Right ventricle myocardium inferior (tissue), 1 donor: ENCODE measurements around the gene EXOSC1. TPM values are rescaled to one million over a fixed set of nuclear protein-coding genes. Genes with fewer than 3 reads are reported as not detected.
"Not testable (repeated sequence)": the region's sequence is repeated elsewhere in the genome, so short reads cannot be mapped to it uniquely, and the experiment has no call there.

Experiments used
- ATAC-seq: fragments of 200-7000 bp; cut with Tn5 transposase; one replicate; pipeline ENCODE4 v1.9.1; 2020; ENCODE audit warnings: mild to moderate bottlenecking, moderate library complexity
- DNase-seq: peaks from one replicate; pipeline ENCODE4 v3.0.0; 2021; ENCODE audit errors: missing footprints
- intact Hi-C: fragments of 100-400 bp; cut with DNase I; formaldehyde crosslinking; loops from one replicate; pipeline ENCODE4 v1.11.0; 2022
- total RNA-seq: library from RNA; stranded (reverse); fragmentation: NEBNext Ultra II Directional; extraction: Animal tissue kit (Norgen Biotek cat#: 25700); gene quantifications from one replicate; pipeline ENCODE4 v1.2.1, GENCODE V29; 2021
- donor health status: DM: no; HTN: yes; CAD: no; lungs with severe emphysema.

Gene EXOSC1
- total RNA-seq, 1 donor from 2014 or later: 18.2 TPM

DNA sequence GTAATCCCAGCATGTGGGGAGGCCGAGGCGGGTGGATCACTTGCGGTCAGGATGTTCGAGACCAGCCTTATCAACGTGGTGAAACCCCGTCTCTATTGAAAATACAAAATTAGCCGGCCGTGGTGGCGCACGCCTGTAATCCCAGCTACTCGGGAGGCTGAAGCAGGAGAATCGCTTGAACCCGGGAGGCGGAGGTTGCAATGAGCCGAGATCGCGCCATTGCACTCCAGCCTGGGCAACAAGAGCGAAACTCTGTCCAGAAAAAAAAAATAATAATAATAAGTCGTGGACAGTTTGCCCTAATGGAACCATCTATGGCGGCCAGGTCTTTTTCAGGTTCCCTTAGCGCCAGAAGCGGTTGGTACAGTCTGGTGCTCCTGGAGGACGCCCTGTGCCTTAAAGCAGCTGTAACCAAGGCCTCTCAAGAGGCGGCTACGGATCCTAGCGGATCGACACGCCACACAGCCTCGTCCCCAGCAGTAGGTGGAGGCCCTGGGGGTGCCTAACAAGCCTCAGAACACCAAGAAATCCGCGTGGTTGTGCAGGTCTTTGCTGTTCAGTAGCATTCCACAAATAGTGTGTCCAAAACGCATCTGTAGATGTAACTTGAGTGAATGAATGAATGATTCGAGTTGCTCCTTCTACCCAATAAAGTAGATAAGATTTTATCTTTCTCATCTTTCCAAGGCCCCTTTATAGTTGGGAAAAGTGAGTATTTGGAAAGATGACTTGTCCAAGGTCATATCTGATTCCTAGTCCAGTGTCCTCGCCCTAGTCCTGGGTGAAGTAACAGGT is 18.8 kb downstream of the EXOSC1 start:
- intact Hi-C loops: loop anchor here (5.0 kb wide), 1 partner anchor 70 kb away; the partner anchor contains the start of genes MMS19 and UBTD1
- ATAC-seq: no peak
- DNase-seq: peak; percentile 59

DNA sequence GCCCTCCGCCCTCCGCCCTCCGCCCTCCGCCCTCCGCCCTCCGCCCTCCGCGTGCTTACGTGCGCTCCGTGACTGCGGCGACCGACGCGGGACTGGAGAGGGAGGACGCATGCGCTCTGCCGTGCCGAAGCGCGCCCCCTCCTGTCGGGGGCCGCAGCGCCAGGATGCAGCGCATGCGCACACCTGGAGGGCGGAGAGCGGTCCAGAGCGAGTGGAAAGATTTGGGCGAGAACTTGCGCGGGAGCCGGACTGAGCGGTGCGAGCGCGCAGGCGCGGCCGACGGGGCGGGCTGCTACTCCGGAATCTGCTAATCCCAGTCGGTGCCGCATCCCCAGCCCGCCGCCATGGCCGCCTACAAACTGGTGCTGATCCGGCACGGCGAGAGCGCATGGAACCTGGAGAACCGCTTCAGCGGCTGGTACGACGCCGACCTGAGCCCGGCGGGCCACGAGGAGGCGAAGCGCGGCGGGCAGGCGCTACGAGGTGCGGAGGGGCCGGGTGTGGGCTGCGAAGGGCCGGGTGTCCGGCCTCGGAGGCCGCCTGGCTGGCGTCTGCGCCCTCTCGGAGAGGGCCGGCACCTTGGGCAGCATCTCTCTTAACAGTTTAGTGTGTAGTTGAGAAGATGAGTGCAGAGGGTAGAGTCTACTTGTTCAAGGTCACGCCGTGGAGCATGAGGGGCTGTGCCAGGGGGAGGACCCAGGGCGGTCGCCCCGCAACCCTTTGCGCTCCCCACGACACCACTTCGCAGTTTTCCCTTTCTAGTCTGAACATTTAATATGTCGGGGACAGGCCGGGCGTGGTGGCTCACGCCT is 19.6 kb downstream of the EXOSC1 start, which contains the start of gene PGAM1:
PGAM1 (plus strand) TSS at position 228 of the 812 bp plus-strand sequence; CDS start at position 345, 117 bp downstream.
- intact Hi-C loops: loop anchor here (5.0 kb wide), 1 partner anchor 71 kb away; the partner anchor contains the start of genes MMS19 and UBTD1
- peak; percentile 98 for ATAC-seq
- DNase-seq: peak; percentile 97

DNA sequence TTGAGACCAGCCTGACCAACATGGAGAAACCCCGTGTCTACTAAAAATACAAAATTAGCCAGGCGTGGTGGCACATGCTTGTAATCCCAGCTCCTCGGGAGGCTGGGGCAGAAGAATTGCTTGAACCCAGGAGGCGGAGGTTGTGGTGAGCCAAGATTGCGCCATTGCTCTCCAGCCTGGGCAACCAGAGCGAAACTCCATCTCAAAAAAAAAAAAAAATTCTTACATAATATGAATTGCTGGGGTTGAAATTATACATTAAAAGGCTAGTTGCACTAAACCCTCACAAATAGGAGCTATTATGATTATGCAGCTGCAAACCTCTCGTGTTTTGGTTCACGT is 22.1 kb downstream of the EXOSC1 start:
- intact Hi-C loops, ATAC-seq, DNase-seq: not testable (repeated sequence)

DNA sequence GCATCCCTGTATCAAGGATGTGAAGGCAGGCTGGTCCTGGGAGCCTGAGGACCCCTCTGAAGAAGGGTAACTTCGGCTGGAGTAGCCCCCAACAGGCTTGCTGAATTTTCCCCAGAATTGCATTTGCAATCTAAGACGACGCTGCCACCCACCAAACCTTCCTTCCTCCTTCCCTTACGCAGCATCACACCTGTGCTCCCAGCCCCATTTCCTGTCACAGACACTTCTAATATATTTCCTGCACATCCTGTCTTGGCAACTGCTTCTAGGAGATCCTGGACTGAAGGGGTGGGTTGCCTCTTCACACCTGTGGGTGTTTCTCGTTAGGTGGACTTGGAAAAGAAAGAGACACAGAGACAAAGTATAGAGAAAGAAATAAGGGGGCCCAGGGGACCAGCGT is 29.2 kb downstream of the EXOSC1 start:
- intact Hi-C loops: no loop called here
- DNase-seq (no peak), ATAC-seq (no peak)

DNA sequence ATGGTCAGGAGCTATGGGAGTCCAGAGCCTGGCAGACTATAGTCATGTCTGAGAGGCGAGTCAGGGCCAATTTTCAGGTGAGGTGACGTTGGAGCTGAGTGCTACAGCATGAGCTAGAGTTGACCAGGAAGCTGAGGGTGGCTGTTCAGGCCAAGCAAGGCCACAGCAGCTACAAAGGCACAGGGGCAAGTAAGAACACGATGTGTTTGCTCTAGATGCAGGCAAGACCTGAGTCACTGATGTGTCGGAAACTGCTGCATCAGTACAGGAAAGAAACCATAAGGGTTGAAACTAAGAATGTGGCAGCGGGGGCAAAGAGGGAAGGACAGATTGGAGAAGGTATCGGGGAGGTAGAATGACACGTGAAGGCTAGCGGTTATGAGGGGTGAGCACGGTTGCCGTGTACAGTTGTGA is 32.9 kb downstream of the EXOSC1 start:
- intact Hi-C loops: no loop called here
- ATAC-seq (no peak), DNase-seq (no peak)

DNA sequence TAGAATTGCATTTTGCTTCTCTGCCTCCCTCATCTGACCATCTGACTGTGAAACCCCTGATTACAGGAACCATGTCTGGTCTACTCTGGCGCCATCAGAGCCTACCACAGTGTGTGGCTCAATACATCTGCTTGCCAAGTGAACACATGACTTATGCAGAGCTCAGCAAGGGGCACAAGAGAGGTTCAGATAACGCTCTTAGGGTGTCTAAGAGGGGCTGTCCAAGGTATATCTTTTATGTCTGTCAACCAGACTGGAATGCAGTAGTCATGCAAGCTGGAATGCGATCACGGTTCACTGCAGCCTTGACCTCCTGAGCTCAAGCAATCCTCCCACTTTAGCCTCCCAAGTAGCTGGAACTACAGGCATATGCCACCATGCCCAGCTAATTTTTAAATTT is 34.4 kb downstream of the EXOSC1 start:
- intact Hi-C loops: no loop called here
- ATAC-seq (no peak), DNase-seq (no peak)

DNA sequence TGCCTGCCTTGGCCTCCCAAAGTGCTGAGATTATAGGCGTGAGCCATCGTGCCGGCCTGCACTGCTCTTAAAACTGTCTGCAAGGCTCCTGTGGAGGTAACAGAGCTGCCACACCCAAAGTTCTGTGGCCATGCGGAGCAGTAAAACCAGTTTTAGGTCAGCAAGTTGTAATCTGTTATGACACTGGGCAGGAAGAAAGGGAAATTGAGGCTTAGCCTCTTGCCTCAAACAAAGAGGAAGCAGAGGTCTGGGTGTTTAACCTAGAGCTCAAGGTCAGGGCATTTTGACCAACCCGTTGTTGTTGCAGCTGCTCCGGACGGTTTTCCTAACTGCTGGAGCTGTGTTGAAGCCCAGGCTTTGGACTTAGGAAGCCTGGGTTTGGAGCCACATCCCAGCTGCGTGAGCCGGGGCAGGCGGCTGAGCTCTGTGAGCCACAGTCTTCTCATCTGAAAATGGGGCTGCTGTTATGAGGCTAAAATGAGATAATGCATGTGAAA is 37.3 kb downstream of the EXOSC1 start:
- intact Hi-C loops: loop anchor here (5.0 to 10.0 kb wide), 2 partner anchors 139 to 206 kb away; no protein-coding TSS in a partner anchor
- ATAC-seq (no peak), DNase-seq (no peak)

DNA sequence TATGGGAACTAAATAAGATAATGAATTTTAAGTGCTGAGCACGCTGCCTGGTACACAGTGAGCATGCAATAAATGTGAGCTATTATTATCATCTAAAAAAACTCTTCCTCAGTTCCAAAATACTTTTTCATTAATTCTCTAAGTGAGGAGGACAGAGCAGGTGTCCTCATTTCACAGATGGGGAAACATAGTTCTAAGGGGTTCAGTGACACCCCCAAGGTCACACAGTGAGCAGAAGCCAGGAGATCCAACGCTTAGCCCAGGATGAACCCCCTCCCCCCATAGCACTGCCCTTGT is 37.9 kb downstream of the EXOSC1 start:
- intact Hi-C loops: loop anchor here (5.0 to 10.0 kb wide), 2 partner anchors 139 to 207 kb away; no protein-coding TSS in a partner anchor
- no peak for DNase-seq
- no peak for ATAC-seq

DNA sequence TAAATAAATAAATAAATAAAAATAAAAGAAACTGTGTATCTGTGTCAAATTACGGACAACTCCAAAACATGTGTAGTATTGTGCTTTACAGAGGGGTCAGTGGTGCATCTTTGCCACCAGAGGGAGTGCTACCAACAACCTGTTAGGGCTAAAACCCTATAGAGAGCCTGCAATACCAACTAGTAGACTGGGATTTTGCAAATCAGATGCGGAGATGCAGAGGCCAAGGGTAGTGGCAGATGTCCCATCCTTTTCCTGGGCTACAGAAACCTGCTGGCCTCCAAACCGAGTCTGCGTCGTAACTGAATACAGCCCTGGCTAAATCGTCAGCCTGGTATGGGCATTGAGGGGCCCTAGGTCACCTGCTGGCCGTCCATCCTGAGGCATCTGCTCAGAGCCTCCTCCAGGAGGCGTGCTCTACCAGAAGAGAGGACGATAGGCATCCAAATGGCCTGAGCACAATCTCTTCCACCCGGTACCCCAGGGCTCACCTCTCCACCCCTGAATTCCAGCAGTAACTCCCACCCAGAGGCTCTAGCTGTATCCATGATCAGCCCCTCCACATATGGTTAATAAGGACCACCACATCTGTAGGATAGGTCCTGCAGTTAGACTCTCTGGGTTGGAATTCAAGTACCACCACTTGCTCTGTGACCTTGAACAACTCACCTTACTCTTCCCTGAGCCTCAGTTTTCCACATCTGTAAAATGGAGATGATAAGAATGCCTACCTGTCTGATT is 38.4 kb downstream of the EXOSC1 start:
- peak; percentile 89 for ATAC-seq
- no peak for DNase-seq
- intact Hi-C loops: loop anchor here (5.0 to 10.0 kb wide), 2 partner anchors 140 to 207 kb away; no protein-coding TSS in a partner anchor

DNA sequence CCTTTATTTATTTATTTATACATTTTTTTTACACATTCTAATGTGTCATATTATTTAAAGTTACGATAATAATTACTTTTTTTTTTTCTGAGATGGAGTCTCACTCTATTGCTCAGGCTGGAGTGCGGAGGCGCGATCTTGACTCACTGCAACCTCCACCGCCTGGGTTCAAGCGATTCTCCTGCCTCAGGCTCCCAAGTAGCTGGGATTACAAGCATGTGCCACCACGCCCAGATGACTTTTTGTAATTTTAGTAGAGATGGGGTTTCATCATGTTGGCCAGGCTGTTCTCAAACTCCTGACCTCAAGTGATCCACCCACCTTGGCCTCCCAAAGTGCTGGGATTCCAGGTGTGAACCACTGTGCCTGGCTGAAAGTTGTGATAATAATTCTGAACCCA is 39.3 kb downstream of the EXOSC1 start:
- intact Hi-C loops: loop anchor here (5.0 to 10.0 kb wide), 2 partner anchors 141 to 208 kb away; no protein-coding TSS in a partner anchor
- not testable (repeated sequence) for DNase-seq, ATAC-seq

DNA sequence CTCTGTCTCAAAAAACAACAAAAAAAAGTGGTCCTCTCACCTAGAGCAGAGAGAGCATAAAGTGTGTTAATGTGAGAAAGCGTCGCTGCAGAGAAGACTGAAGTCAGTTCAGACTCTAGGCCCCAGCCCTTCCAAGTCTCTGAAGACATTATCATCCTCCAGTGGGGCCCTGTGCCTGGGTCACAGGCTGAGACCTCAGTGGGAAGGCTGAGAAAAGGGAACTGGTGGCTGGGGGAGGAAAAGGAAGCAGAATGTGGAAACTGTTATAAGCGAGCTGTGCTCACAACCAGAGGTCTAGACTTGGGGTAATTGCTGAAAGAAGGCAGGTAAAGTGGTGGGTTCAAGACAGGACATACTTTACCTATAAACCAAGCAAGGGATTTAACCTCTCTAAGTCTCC is 39.7 kb downstream of the EXOSC1 start:
- no peak for DNase-seq
- intact Hi-C loops: loop anchor here (5.0 to 10.0 kb wide), 2 partner anchors 141 to 209 kb away; no protein-coding TSS in a partner anchor
- ATAC-seq: no peak

DNA sequence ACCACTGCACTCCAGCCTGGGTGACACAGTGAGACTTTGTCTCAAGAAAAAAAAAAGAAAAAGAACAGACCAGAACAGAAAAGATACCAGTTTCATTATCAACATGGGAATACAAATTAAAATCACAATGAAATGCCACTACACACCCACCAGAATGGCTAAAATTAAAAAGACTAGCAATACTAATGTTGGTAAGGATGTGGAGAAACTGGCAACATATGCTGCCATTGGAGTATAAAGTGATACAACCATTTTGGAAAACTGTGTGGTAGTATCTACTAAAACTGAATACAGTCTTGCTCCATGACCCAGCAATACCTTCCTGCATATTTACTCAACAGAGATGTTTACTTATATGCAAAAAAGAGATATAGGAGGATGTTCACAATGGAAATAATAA is 41.8 kb downstream of the EXOSC1 start:
- ATAC-seq (no peak), DNase-seq (no peak)
- intact Hi-C loops: loop anchor here (10.0 kb wide), 1 partner anchor 211 kb away; no protein-coding TSS in a partner anchor

DNA sequence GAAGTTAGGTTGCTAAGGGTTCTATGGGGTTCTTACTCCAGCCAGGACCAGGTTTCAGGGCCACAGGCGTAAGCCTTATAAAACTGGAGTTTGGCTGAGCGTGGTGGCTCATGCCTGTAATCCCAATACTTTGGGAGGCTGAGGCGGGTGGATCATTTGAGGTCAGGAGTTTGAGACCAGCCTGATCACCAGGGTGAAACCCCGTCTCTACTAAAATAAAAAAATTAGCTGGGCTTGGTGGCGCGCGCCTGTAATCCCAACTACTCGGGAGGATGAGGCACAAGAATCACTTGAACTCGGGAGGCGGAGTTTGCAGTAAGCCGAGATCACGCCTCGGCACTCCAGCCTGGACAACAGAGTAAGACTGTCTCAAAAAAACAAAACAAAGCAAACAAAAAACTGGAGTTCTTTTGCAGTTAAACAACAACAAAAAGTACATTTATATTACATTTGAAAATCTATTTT is 44.3 kb downstream of the EXOSC1 start:
- DNase-seq (no peak), ATAC-seq (no peak)
- intact Hi-C loops: loop anchor here (10.0 kb wide), 1 partner anchor 213 kb away; no protein-coding TSS in a partner anchor

DNA sequence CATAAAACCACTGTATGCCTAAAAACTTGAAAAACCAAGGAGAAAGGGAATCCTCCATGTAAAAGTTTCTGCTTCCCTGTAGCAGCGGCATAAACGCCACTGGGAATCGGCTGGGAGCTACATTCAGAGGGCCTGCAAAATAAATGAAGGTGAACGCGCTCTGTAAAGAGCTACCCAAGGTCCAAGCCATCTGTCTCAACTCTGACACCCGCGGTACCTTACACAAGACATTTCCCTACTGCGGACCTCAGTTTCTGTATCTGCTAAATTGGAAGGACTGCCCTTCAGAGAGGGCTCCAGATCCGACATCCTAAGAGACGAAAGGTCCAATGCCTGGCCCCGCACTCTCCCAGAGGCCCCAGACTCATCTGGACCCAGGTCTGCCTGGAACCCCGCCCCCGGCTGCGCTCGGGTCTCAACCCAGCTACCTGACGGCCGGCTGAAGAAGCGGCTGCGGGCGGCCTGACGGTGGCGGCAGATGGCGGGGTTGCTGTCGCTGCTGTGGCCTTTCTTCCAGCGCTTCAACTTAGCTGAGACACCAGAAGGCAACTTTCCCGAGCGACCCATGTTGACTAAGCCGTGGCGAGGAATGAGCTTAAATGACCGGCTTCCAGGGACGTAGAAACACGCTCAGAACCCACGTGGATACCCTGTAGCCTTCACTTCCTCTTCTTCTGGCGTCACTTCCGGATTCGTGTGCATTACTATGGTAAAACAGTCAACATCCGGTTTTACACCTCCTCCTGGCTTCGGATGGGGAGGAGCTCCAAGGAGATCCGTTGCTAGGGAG is 44.9 kb downstream of the EXOSC1 start, which contains the start of gene RRP12:
RRP12 (minus strand) TSS at position 676 of the 790 bp plus-strand sequence; CDS start at position 567, 109 bp downstream.
- ATAC-seq (peak; percentile 98), DNase-seq (peak; percentile 83)
- intact Hi-C loops: loop anchor here (10.0 kb wide), 1 partner anchor 214 kb away; no protein-coding TSS in a partner anchor

DNA sequence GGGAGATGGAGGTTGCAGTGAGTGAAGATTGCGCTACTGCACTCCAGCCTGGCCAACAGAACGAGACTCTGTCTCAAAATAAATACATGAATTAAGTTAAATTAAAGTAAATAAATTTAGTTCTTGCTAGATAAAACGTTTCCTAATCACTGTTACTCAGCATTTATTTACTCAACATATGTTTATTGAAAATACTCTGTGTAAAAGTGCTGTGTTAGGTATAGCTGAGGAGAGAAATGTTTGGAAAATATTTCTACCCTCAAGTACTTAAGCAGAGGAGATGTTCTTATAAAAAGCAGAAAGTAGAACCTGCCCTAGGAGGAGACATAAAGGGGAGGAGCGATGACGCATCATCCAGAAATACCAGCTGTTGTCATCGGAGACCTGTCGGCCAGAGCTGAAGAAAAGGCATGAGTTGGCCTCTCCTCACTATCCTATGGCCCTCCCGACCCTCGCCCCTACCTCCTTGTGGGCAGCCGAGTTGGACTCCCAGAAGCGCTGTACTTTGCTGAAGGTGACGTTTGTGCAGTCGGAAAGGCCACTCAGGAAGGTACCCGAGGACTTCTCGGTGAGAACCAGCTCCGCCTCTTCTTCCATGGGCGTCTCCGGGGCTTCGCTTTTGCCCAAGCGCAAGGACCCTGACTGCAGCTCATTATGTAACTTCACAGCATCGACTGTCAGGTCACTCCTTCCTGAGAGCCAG is 45.8 kb downstream of the EXOSC1 start:
- DNase-seq (no peak), ATAC-seq (no peak)
- intact Hi-C loops: loop anchor here (10.0 kb wide), 1 partner anchor 215 kb away; no protein-coding TSS in a partner anchor

DNA sequence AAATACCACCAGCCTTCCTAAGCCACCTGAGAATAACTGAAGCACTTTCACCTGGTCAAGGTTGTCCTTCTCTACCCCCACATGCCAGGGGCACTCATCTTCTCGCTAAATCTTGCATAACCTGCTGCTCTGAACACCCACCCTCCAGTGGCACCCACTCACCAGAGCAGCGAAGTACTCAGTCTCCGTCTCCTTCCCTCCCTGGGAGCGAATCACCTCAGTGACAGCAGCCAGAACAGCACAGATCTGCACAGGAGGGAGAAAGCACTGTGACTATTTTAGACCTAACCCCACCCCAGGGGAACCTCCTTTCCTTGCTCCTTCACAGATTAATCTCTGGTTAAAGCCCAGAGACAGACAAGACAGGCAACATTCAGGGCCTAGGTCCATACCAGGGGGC is 49.8 kb downstream of the EXOSC1 start:
- no peak for DNase-seq
- ATAC-seq: no peak
- intact Hi-C loops: no loop called here

DNA sequence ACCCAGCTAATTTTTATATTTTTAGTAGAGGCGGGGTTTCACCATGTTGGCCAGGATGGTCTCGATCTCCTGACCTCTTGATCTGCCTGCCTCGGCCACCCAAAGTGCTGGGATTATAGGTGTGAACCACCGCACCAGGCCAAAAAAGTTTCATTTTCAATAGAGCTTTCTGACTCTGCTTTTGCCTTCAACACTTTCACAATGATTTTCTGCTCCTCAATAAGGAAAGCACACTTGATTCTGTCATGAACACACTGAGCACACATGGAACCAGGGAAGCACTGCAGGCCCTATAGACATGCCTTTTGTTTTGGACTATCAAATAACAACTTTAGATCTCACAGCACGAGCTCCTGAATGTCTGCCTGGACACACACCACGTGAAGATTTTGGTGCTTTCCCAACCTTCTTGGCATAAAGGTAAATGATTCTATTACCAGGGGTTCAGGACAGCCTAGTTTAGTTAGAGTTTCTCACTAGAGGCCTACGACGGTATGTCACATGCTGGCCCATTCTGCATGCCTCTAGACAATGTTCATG is 52.7 kb downstream of the EXOSC1 start:
- intact Hi-C loops: no loop called here
- DNase-seq (no peak), ATAC-seq (no peak)
